CD4-positive, alpha-beta T cell treated with Interferon alpha-2 for 1 hour (primary cell): ENCODE measurements around the gene EEF2KMT.

Experiments
- DNase-seq, 2 donors: peaks; one replicate each; pipeline ENCODE4 v3.0.0-alpha.2; 2020 to 2022

EEF2KMT gene

GRCh38 chr16:5040451-5040850, 57.1 kb downstream of the EEF2KMT start:
- no peak for DNase-seq

- DNase-seq, result no peak
Observed at GRCh38 chr16:5036228-5037156, 61.1 kb downstream of the EEF2KMT start.

GRCh38 chr16:5035909-5036227, 61.7 kb downstream of the EEF2KMT start:
- no peak for DNase-seq
